Gastroesophageal sphincter (tissue), 3 donors: ENCODE measurements around the gene U2AF1.
"Not testable (repeated sequence)": the region's sequence is repeated elsewhere in the genome, so short reads cannot be mapped to it uniquely, and the experiment has no call there.

ENCODE experiments used
- CTCF ChIP-seq, 4 experiments: fragments of 200-600 bp in 2 of 4; fragments of 450-650 bp in 2 of 4; sonication (generic) in 1 of 4; IDR thresholded peaks; one replicate each; pipeline ENCODE4 v1.5.1; 2017 to 2019; ENCODE audit warnings: antibody characterized with exemption in 4 of 4, mild to moderate bottlenecking in 2 of 4, moderate library complexity in 2 of 4
- EP300 ChIP-seq: sonication (generic); formaldehyde crosslinking; IDR thresholded peaks from one replicate; pipeline ENCODE4 v1.6.1; 2017; ENCODE audit warnings: antibody characterized with exemption, mild to moderate bottlenecking
- POLR2A ChIP-seq, 2 donors: fragments of 450-650 bp; IDR thresholded peaks; one replicate each; pipeline ENCODE4 v1.6.1; 2017; ENCODE audit warnings: antibody characterized with exemption in 2 of 2, mild to moderate bottlenecking in 2 of 2, moderate library complexity in 1 of 2
- POLR2AphosphoS5 ChIP-seq: sonication (generic); formaldehyde crosslinking; IDR thresholded peaks from one replicate; pipeline ENCODE4 v1.6.1; 2017; ENCODE audit warnings: antibody characterized with exemption

GRCh38 chr21:43064265-43064917 lies 43.0 kb downstream of the U2AF1 start:
- TF ChIP-seq CTCF (IDR thresholded peaks at IDR 0.05); EP300; POLR2A (IDR thresholded peaks at IDR 0.05); POLR2AphosphoS5: not testable (repeated sequence)
